ENCODE data around the gene ENOX1. TPM values are rescaled to one million over a fixed set of nuclear protein-coding genes. Genes with fewer than 3 reads are reported as not detected.

The ENOX1 gene
- total and polyA plus RNA-seq, 9 of the 15 experiments (the other 6 are each of a cell fraction or from before 2014, with no cell fraction given), result not detected

DNA sequence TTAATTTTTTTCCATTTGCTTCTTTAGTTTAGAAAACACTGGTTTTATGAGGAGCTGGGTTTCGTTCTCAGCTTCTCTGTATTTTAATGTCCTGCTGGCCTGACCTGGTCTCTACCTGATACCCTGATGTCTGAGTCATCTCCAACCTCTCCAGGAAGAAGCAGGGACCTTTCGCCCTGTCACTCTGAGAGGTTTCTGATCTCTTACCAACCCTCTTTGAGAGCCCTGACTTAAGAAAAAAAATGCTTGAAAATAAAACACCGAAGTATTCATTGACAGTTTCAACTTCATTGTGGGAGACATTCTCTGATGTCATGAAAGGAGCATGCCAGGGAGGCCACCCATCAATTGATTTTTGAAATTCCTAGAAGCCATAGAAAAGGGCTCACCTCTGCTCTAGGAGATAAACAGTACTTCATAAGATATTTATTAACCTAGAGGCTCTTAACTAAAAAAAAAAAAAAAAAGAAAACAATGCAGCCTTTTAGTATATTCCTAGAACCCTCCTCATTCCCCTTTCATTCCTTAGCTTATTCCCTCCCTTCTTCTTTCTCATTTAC, 234.8 kb downstream of the ENOX1 start:
- in situ Hi-C loops (cut with MboI), result no loop called here
- CTCF ChIA-PET (ENCODE audit: low intra/inter-chr PET ratio), result no interaction called here
- no peaks in the 10 kb centered on the region for H3K27me3 ChIP-seq (ENCODE audit: control insufficient read depth in 2 of 2, insufficient read depth in 2 of 2, low read length in 2 of 2)
- 3% methylated on average over 3 of the region's 3 CpGs for WGBS (ENCODE audit: insufficient coverage, low coverage, missing lambda C conversion rate)
- no peak overlapping the region for H2AFZ ChIP-seq (ENCODE audit: low read depth, low read length)
- no peak for DNase-seq (ENCODE audit: extremely low read depth in 1 of 4, low spot score in 3 of 4)
- no peaks in the 10 kb centered on the region for H3K9me1 ChIP-seq (ENCODE audit: control insufficient read depth, insufficient read depth, low read length)
- no peaks in the 10 kb centered on the region for H3K4me1 ChIP-seq (replicated peaks in 1 of 2; ENCODE audit: control insufficient read depth in 2 of 2, insufficient read depth in 2 of 2, low read length in 2 of 2)
- POLR2A ChIA-PET, result no interaction called here
- ATAC-seq, result no peak
- no peaks in the 10 kb centered on the region for H3K9me3 ChIP-seq (replicated peaks; ENCODE audit: control insufficient read depth, insufficient read depth, low read depth, low read length)
- BruUV-seq (replicated peaks), result no TSS peak
- intact Hi-C loops (cut with micrococcal nuclease), result no loop called here
- no peaks in the 10 kb centered on the region for H3K79me2 ChIP-seq (ENCODE audit: control insufficient read depth, insufficient read depth, low read length)
- no peak overlapping the region for H3K9ac ChIP-seq (ENCODE audit: insufficient read depth in 1 of 2, low read depth in 2 of 2, low read length in 2 of 2)
- H3K36me3 ChIP-seq (ENCODE audit: control insufficient read depth, insufficient read depth, low read length), result no peaks in the 10 kb centered on the region
- H3K4me2 ChIP-seq (ENCODE audit: insufficient read depth, low read length), result no peak overlapping the region
- no peak overlapping the region for H3K27ac ChIP-seq (ENCODE audit: extremely low read depth, low read depth, low read length)
- H3K4me3 ChIP-seq, result no peak overlapping the region
- no peak for FAIRE-seq
- TF ChIP-seq SP2 (IDR thresholded peaks at IDR 0.05; ENCODE audit: extremely low read depth, low read depth, low read length, poor library complexity, severe bottlenecking), result no peak
- no peak for TF ChIP-seq OTX1 (CRISPR knock-in tag; IDR thresholded peaks at IDR 0.05)
- TF ChIP-seq EZH2 (IDR thresholded peaks at IDR 0.05; ENCODE audit: borderline replicate concordance, low read depth, low read length), result no peak
- TF ChIP-seq NCOR1 (IDR thresholded peaks at IDR 0.05), result no peak
- no peak for TF ChIP-seq KAT2B (IDR thresholded peaks at IDR 0.05; ENCODE audit: low read depth, low read length)
- TF ChIP-seq CREB1 (IDR thresholded peaks at IDR 0.05), result no peak
- TF ChIP-seq CREB1 (CRISPR knock-in tag; IDR thresholded peaks at IDR 0.05), result no peak
- no peak for TF ChIP-seq PCBP2 (IDR thresholded peaks at IDR 0.05; ENCODE audit: low read depth, low read length, poor library complexity, severe bottlenecking)
- TF ChIP-seq HNRNPH1 (optimal IDR thresholded peaks at IDR 0.05; ENCODE audit: low read depth, low read length), result no peak
- no peak for TF ChIP-seq ZNF354B (CRISPR knock-in tag; IDR thresholded peaks at IDR 0.05)
- TF ChIP-seq, protein P1, sequence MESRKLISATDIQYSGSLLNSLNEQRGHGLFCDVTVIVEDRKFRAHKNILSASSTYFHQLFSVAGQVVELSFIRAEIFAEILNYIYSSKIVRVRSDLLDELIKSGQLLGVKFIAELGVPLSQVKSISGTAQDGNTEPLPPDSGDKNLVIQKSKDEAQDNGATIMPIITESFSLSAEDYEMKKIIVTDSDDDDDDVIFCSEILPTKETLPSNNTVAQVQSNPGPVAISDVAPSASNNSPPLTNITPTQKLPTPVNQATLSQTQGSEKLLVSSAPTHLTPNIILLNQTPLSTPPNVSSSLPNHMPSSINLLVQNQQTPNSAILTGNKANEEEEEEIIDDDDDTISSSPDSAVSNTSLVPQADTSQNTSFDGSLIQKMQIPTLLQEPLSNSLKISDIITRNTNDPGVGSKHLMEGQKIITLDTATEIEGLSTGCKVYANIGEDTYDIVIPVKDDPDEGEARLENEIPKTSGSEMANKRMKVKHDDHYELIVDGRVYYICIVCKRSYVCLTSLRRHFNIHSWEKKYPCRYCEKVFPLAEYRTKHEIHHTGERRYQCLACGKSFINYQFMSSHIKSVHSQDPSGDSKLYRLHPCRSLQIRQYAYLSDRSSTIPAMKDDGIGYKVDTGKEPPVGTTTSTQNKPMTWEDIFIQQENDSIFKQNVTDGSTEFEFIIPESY (CRISPR knock-in tag; IDR thresholded peaks at IDR 0.05), result no peak
- no peaks in the 10 kb centered on the region for H4K20me1 ChIP-seq (replicated peaks; ENCODE audit: control insufficient read depth, insufficient read depth, low read length)
